ENCODE data around the gene HIP1. TPM values are rescaled to one million over a fixed set of nuclear protein-coding genes. Genes with fewer than 3 reads are reported as not detected.
A peak's percentile ranks its signal among the peaks of the same experiment; 100 is the strongest.
"Not testable (repeated sequence)": the region's sequence is repeated elsewhere in the genome, so short reads cannot be mapped to it uniquely, and the experiment has no call there.

Gene HIP1
- total RNA-seq, 2 experiments from 2014 or later: 2.1 to 2.3 TPM

DNA sequence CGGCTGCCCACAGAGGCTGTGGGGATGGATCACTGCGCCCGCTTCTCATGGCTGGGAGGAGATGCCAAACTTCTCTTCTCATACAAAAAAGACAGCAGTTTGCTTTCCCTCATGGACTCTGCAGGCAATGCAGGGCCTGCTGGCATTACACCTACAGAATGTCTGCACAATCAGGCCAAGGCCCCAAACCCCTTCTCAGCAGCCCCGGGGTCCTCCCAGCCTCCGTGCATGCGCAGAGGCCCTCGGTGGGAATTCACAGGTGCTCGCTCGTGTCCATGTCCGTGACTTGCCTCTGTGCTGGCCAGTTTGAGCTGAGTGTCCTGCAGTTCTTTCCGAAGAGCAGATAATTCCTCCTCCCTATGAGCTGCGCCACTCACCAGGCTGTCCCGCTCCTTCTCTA lies 183.0 kb downstream of the HIP1 start:
- no peak for DNase-seq
- Mint-ChIP-seq H3K27ac (no peak overlapping the region), H3K36me3 (ENCODE audit: low read depth) (no peaks in the 10 kb centered on the region), H3K4me1 (ENCODE audit: low read depth) (no peaks in the 10 kb centered on the region), H3K4me3 (no peak overlapping the region), H3K9me3 (no peaks in the 10 kb centered on the region), H3K27me3 (ENCODE audit: low read depth) (no peaks in the 10 kb centered on the region)
- intact Hi-C loops (cut with micrococcal nuclease): no loop called here
- CTCF ChIA-PET: no interaction called here

DNA sequence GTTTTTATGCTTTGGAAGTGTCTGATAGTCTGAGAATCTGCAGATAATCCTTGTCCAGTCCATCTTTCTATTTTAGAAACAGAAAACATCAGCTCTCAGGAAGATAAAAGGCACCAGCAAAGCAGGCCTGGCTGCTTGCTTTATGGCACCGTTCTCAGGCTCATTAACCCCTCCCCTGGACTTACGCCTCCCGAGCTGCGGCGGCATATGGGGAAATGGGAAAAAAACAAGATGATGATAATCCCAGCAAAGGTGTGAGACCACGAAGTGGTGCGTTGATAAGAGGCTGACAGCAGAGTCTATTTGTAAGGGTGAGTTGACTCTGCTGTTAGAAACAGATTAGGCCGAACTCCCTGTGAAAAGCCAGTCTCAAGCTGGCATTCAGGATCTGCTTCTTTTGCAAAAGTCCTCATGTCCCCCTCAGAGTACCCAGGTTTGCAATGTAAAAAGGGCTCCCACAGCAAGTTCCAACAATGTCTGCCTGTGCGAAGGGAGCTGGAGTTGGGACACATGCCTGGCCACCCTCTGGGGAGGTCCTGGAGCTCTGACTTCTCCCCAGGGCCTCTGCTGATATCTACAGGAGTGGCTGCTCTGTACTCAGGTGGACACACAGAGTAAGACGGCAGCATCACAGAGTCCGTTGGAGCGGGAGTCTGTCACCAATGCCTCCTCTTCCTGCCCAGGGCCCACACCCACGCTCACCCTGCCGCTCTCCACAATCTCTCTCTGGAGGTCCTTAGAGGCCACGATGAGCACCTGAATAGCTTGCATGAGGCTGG lies 192.3 kb downstream of the HIP1 start:
- no peaks in the 10 kb centered on the region for H3K9me3 Mint-ChIP-seq
- intact Hi-C loops (cut with micrococcal nuclease): no loop called here
- H3K36me3 Mint-ChIP-seq (ENCODE audit: low read depth): no peaks in the 10 kb centered on the region
- CTCF ChIA-PET: no interaction called here
- H3K27me3 Mint-ChIP-seq (ENCODE audit: low read depth): no peaks in the 10 kb centered on the region
- no peaks in the 10 kb centered on the region for H3K4me1 Mint-ChIP-seq (ENCODE audit: low read depth)
- no peak overlapping the region for H3K27ac Mint-ChIP-seq
- H3K4me3 Mint-ChIP-seq: no peak overlapping the region
- no peak for DNase-seq

- H3K4me3 Mint-ChIP-seq: no peak overlapping the region
- no peaks in the 10 kb centered on the region for H3K36me3 Mint-ChIP-seq (ENCODE audit: low read depth)
- no peak overlapping the region for H3K27ac Mint-ChIP-seq
- intact Hi-C loops (cut with micrococcal nuclease): no loop called here
- H3K9me3 Mint-ChIP-seq: no peaks in the 10 kb centered on the region
- no peak for DNase-seq
- no peaks in the 10 kb centered on the region for H3K4me1 Mint-ChIP-seq (ENCODE audit: low read depth)
- CTCF ChIA-PET: no interaction called here
- H3K27me3 Mint-ChIP-seq (ENCODE audit: low read depth): no peaks in the 10 kb centered on the region
Observed at GRCh38 chr7:75537731-75538130, 201.0 kb downstream of the HIP1 start.

DNA sequence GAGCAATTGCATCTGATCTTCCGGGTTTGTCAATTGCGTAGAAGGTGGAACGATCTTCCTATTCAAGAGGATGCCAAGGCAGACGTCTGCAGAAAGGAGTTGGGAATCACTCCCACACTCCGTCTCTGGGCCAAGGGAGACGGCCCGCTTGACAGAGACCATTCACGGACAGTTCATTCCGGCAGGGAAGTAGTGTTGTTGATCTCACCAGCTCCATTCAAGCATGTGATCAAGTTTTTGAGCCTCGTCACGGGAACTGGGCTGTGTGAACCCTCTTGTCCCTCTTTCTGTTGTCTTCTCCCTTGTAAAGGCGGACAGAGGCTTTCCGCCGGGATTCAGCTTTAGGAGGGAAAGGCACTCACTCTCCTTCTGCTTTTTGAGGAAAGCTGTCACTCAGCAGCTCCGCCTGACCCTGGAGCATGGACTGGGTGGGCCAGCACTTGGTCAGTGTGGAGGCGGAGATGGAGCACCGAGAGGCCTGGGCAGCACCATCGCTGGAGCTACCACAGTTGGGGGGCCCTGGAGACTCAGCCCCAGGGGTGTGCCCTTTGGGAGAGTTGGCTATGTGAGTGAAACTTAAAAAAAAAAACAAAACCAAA lies 201.7 kb downstream of the HIP1 start:
- H3K9me3 Mint-ChIP-seq: no peaks in the 10 kb centered on the region
- H3K4me3 Mint-ChIP-seq: no peak overlapping the region
- H3K27me3 Mint-ChIP-seq (ENCODE audit: low read depth): no peaks in the 10 kb centered on the region
- no peak for DNase-seq
- H3K36me3 Mint-ChIP-seq (ENCODE audit: low read depth): no peaks in the 10 kb centered on the region
- CTCF ChIA-PET: no interaction called here
- no peaks in the 10 kb centered on the region for H3K4me1 Mint-ChIP-seq (ENCODE audit: low read depth)
- intact Hi-C loops (cut with micrococcal nuclease): no loop called here
- no peak overlapping the region for H3K27ac Mint-ChIP-seq

DNA sequence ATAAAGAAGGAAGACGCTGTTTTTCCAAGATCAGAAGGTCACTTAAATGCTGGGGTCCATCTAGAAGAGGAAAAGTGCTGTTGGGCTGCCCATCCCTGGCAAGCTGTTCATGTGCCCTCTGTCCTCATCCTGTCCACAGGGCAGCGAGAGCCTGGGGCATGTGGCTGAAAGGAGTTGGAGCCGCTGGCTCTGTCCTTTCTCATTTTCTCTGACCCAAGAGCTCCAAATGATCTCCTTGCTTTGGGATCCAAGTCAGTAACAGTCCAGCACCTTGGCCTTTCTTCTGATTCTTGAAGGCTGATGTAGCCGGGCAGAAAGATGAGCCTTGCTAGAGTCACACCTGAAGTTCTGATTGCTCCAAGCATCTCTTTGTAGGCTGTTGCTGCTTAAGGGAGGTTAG lies 202.2 kb downstream of the HIP1 start:
- Mint-ChIP-seq H3K4me1 (ENCODE audit: low read depth) (no peaks in the 10 kb centered on the region), H3K27me3 (ENCODE audit: low read depth) (no peaks in the 10 kb centered on the region), H3K4me3 (no peak overlapping the region), H3K27ac (no peak overlapping the region), H3K36me3 (ENCODE audit: low read depth) (no peaks in the 10 kb centered on the region), H3K9me3 (no peaks in the 10 kb centered on the region)
- intact Hi-C loops (cut with micrococcal nuclease): no loop called here
- CTCF ChIA-PET: no interaction called here
- no peak for DNase-seq

DNA sequence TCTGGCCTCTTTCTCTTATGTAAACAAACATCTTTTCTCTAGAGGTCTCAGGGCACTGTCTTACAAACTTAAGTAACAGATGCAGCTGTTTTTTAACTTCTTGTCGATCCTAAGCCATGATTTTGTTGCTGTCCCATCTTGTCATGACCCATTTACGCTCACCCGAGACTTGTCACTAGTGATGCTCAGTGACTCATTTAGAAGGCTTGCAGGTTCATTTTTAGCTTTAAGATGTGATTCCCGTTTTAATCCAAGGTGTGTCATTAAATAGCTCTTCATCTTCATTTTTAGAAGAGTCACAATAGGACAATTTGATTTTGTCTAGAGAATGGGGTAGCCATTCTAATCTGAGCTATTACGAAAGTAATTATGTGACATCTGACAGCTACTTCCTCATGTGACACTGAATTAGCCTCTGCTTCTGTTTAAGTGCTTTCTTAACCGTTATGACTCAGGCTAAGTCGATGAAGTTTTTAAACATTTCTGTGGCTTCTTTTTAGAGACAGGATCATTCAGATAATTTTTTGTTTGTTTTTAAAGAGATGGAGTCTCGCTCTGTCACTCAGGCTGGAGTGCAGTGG lies 203.9 kb downstream of the HIP1 start:
- intact Hi-C loops (cut with micrococcal nuclease): no loop called here
- H3K4me3 Mint-ChIP-seq: no peak overlapping the region

GRCh38 chr7:75533926-75534325 lies 204.8 kb downstream of the HIP1 start:
- CTCF ChIA-PET: interaction anchor here (0.6 kb wide), 1 partner anchor 491 kb away, joined by 5 read pairs; no protein-coding TSS in a partner anchor
- no peak for DNase-seq
- no peaks in the 10 kb centered on the region for H3K4me1 Mint-ChIP-seq (ENCODE audit: low read depth)
- H3K27me3 Mint-ChIP-seq (ENCODE audit: low read depth): no peaks in the 10 kb centered on the region
- intact Hi-C loops (cut with micrococcal nuclease): no loop called here
- no peak overlapping the region for H3K27ac Mint-ChIP-seq
- no peak overlapping the region for H3K4me3 Mint-ChIP-seq
- no peaks in the 10 kb centered on the region for H3K36me3 Mint-ChIP-seq (ENCODE audit: low read depth)
- no peaks in the 10 kb centered on the region for H3K9me3 Mint-ChIP-seq

More for the DNA sequence above, 203.9 kb downstream of the HIP1 start:
- H3K4me1 Mint-ChIP-seq (ENCODE audit: low read depth): no peaks in the 10 kb centered on the region
- H3K36me3 Mint-ChIP-seq (ENCODE audit: low read depth): no peaks in the 10 kb centered on the region
- DNase-seq: no peak
- CTCF ChIA-PET: no interaction called here
- H3K27me3 Mint-ChIP-seq (ENCODE audit: low read depth): no peaks in the 10 kb centered on the region
- no peak overlapping the region for H3K27ac Mint-ChIP-seq
- H3K9me3 Mint-ChIP-seq: no peaks in the 10 kb centered on the region

DNA sequence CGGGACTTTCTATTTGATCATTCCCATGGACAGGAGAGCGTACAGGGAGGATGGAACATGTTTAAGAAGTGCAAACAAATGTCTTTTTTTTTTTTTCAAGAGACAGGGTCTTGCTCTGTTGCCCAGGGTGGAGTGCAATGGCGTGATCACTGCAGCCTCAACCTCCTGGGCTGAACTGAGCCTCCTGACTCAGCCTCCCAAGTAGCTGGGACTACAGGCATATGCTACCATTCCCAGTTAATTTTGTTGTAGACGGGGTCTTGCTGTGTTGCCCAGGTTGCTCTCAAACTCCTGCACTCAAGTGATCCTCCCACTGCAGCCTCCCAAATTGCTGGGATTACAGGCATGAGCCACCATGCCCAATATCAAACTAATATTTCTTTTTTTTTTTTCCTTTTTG lies 206.1 kb downstream of the HIP1 start:
- Mint-ChIP-seq H3K9me3 (no peaks in the 10 kb centered on the region), H3K27me3 (ENCODE audit: low read depth) (no peaks in the 10 kb centered on the region), H3K4me1 (ENCODE audit: low read depth) (peaks cover 2% of the 10 kb centered on the region), H3K27ac (no peak overlapping the region), H3K36me3 (ENCODE audit: low read depth) (no peaks in the 10 kb centered on the region), H3K4me3 (no peak overlapping the region)
- CTCF ChIA-PET: no interaction called here
- intact Hi-C loops (cut with micrococcal nuclease): no loop called here
- no peak for DNase-seq

DNA sequence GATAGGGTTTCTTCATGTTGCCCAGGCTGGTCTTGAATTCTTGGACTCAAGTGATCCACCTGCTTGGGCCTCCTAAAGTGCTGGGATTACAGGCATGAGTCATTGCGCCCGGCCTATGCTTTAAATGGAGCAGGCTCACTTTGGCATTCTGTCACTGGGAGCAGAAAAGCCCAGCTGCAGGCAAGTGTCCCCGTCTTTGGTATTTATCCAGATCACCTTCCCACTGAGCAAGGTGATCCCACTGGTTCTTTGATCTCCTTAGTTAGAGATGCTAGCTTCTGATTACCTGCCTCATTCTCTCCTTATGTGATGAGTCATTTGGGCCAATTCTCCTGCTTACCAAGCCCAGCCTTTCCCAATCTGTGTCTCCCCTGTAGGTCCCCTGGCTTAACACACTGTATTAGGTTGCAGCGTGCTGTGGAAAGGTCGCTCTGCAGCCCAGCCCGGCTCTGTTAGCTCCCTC lies 207.4 kb downstream of the HIP1 start:
- intact Hi-C loops (cut with micrococcal nuclease): no loop called here
- H3K4me1 Mint-ChIP-seq (ENCODE audit: low read depth): peaks cover 8% of the 10 kb centered on the region
- no peak for DNase-seq
- no peak overlapping the region for H3K4me3 Mint-ChIP-seq
- H3K9me3 Mint-ChIP-seq: no peaks in the 10 kb centered on the region
- CTCF ChIA-PET: no interaction called here
- H3K36me3 Mint-ChIP-seq (ENCODE audit: low read depth): no peaks in the 10 kb centered on the region
- H3K27me3 Mint-ChIP-seq (ENCODE audit: low read depth): no peaks in the 10 kb centered on the region
- no peak overlapping the region for H3K27ac Mint-ChIP-seq

DNA sequence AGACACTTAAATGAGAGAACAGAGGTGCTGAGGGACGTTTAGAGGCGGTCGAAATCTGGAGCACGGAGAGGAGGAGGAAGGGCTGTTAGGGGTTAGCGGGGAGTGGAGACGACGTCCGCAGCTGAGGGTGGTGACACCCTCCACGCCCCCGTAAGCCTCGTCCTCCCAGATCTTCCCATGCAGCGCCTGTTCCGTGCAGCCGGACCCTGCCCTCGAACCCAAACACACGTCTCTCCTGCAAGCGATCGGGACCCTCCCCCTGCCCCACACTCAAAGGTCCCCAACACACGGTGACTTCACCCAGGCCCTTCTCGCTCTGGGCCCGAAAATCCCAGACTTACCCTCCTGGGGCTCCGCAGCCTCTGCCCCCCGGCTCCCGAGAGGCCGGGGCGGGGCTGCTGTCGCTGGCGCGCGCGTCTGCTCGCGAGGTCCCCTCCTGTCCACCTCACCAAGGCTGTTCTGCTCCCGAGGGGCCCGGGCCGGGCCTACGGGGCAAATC lies 211.5 kb downstream of the HIP1 start:
- Mint-ChIP-seq H3K27ac (peak overlapping the region; percentile 91), H3K36me3 (ENCODE audit: low read depth) (peaks cover 26% of the 10 kb centered on the region), H3K4me1 (ENCODE audit: low read depth) (peaks cover 29% of the 10 kb centered on the region), H3K4me3 (peak overlapping the region; percentile 86)
- intact Hi-C loops (cut with micrococcal nuclease): loop anchor here (5.0 kb wide), 2 partner anchors 210 to 520 kb away; partner anchors contain the start of genes HIP1, MDH2 and STYXL1
- DNase-seq: peak; percentile 8
- CTCF ChIA-PET; H3K27me3 Mint-ChIP-seq (ENCODE audit: low read depth); H3K9me3 Mint-ChIP-seq: not testable (repeated sequence)

GRCh38 chr7:75521727-75522126 lies 217.0 kb downstream of the HIP1 start:
- H3K27me3 Mint-ChIP-seq (ENCODE audit: low read depth); H3K9me3 Mint-ChIP-seq; intact Hi-C loops (cut with micrococcal nuclease); CTCF ChIA-PET; H3K4me3 Mint-ChIP-seq; H3K27ac Mint-ChIP-seq; DNase-seq: not testable (repeated sequence)
- H3K4me1 Mint-ChIP-seq (ENCODE audit: low read depth): peaks cover 35% of the 10 kb centered on the region
- H3K36me3 Mint-ChIP-seq (ENCODE audit: low read depth): peaks cover 47% of the 10 kb centered on the region

GRCh38 chr7:75518842-75519241 lies 219.9 kb downstream of the HIP1 start:
- peaks cover 39% of the 10 kb centered on the region for H3K36me3 Mint-ChIP-seq (ENCODE audit: low read depth)
- H3K27ac Mint-ChIP-seq; DNase-seq; H3K4me3 Mint-ChIP-seq; intact Hi-C loops (cut with micrococcal nuclease); H3K27me3 Mint-ChIP-seq (ENCODE audit: low read depth); CTCF ChIA-PET; H3K9me3 Mint-ChIP-seq: not testable (repeated sequence)
- peaks cover 18% of the 10 kb centered on the region for H3K4me1 Mint-ChIP-seq (ENCODE audit: low read depth)

GRCh38 chr7:75509033-75509432 lies 229.7 kb downstream of the HIP1 start:
- intact Hi-C loops (cut with micrococcal nuclease); H3K4me3 Mint-ChIP-seq; H3K36me3 Mint-ChIP-seq (ENCODE audit: low read depth); H3K9me3 Mint-ChIP-seq; H3K27me3 Mint-ChIP-seq (ENCODE audit: low read depth); H3K4me1 Mint-ChIP-seq (ENCODE audit: low read depth); CTCF ChIA-PET; DNase-seq; H3K27ac Mint-ChIP-seq: not testable (repeated sequence)
